Activated T-cell treated with anti-CD3 and anti-CD28 coated beads, Interleukin-2, amount 50 U/mL, for 4 hours (primary cell): ENCODE data around the gene TXK. TPM values are rescaled to one million over a fixed set of nuclear protein-coding genes. Genes with fewer than 3 reads are reported as not detected.

Experiments
- ATAC-seq, 2 donors: fragments of 200-7000 bp; cut with Tn5 transposase; one replicate each; pipeline ENCODE4 v1.10.0; 2021
- DNase-seq: peaks from one replicate; pipeline ENCODE4 v3.0.0-alpha.2; 2020
- H3K27me3 Mint-ChIP-seq: one replicate; pipeline ENCODE4 v1.8.0; 2021; ENCODE audit warnings: low read depth, mixed read lengths
- H3K36me3 Mint-ChIP-seq: one replicate; pipeline ENCODE4 v1.8.0; 2022; ENCODE audit warnings: mixed read lengths; ENCODE audit not compliant: insufficient read depth
- H3K4me1 Mint-ChIP-seq: one replicate; pipeline ENCODE4 v1.8.0; 2021; ENCODE audit warnings: low read depth, mixed read lengths
- H3K4me3 Mint-ChIP-seq: one replicate; pipeline ENCODE4 v1.8.0; 2021; ENCODE audit warnings: mild to moderate bottlenecking, moderate library complexity, mixed read lengths
- H3K9me3 Mint-ChIP-seq: one replicate; pipeline ENCODE4 v1.8.0; 2021; ENCODE audit warnings: mixed read lengths
- total RNA-seq, 3 donors: library from RNA; stranded (reverse); gene quantifications; one replicate each; pipeline ENCODE4 v1.2.1, GENCODE V29; 2021

The TXK gene
- total RNA-seq, 3 donors from 2014 or later, result 2.4 to 5.9 (median 4.8) TPM

- Mint-ChIP-seq H3K4me3 (no peak overlapping the region), H3K36me3 (peaks cover 6% of the 10 kb centered on the region), H3K4me1 (peaks cover 20% of the 10 kb centered on the region), H3K27me3 (peaks cover 15% of the 10 kb centered on the region), H3K9me3 (peaks cover 4% of the 10 kb centered on the region)
- DNase-seq (no peak), ATAC-seq (no peak)
These were observed 111.8 kb downstream of the TXK start for GRCh38 chr4:48022192-48022799.

- Mint-ChIP-seq H3K27me3 (peaks cover 16% of the 10 kb centered on the region), H3K4me3 (peak overlapping the region; percentile 2), H3K9me3 (peaks cover 4% of the 10 kb centered on the region), H3K36me3 (peaks cover 4% of the 10 kb centered on the region), H3K4me1 (peaks cover 23% of the 10 kb centered on the region)
- ATAC-seq (peak; percentile 36 to 39), DNase-seq (no peak)
These were observed 113.0 kb downstream of the TXK start for GRCh38 chr4:48021100-48021499.

- Mint-ChIP-seq H3K4me3 (no peak overlapping the region), H3K36me3 (peaks cover 2% of the 10 kb centered on the region), H3K27me3 (peaks cover 16% of the 10 kb centered on the region), H3K4me1 (peaks cover 29% of the 10 kb centered on the region), H3K9me3 (peaks cover 4% of the 10 kb centered on the region)
- no peak for ATAC-seq
- no peak for DNase-seq
These were observed 115.9 kb downstream of the TXK start for GRCh38 chr4:48018112-48018511.

- H3K27me3 Mint-ChIP-seq, result peaks cover 16% of the 10 kb centered on the region
- ATAC-seq (peak; percentile 47 to 58), DNase-seq (peak; percentile 56)
- peaks cover 4% of the 10 kb centered on the region for H3K9me3 Mint-ChIP-seq
- peaks cover 26% of the 10 kb centered on the region for H3K4me1 Mint-ChIP-seq
- H3K4me3 Mint-ChIP-seq, result peak overlapping the region; percentile 86
- H3K36me3 Mint-ChIP-seq, result peaks cover 2% of the 10 kb centered on the region
These were observed 116.9 kb downstream of the TXK start for GRCh38 chr4:48017108-48017571.

Other genes with a start within 250 kb of the TXK start
- 10 to 100 TPM in 2 of 3 donors, 1 to 10 TPM in 1; 7.7 to 11.0 (median 10.5) TPM for gene NFXL1, start 219.7 kb downstream of the TXK start, total RNA-seq
- gene CNGA1, start 117.6 kb downstream of the TXK start, total RNA-seq, result under 1 TPM; 0.32 to 0.33 (median 0.33) TPM
- 1 to 10 TPM; 8.6 to 8.9 (median 8.8) TPM for gene NIPAL1, start 117.5 kb downstream of the TXK start, total RNA-seq
- gene TEC, start 135.6 kb upstream of the TXK start, total RNA-seq, result 1 to 10 TPM in 1 of 3 donors, under 1 TPM in 2; 0.82 to 1.4 (median 0.83) TPM
- gene SLAIN2, start 207.3 kb upstream of the TXK start, total RNA-seq, result 10 to 100 TPM; 66.3 to 75.4 (median 72.0) TPM